Astrocyte (in vitro differentiated cells and primary cell): ENCODE data around the gene SLC43A1.

ENCODE experiments used
- EZH2 ChIP-seq: IDR thresholded peaks from 2 replicates; pipeline ENCODE4 v1.6.1; 2012; ENCODE audit warnings: mild to moderate bottlenecking, low read length, inconsistent platforms; ENCODE audit not compliant: insufficient read depth
- TF ChIP-seq, protein P1 (sequence below): IDR thresholded peaks from 2 replicates; pipeline ENCODE4 v1.5.1; 2011; ENCODE audit warnings: low read depth, mild to moderate bottlenecking, inconsistent platforms, low read length, moderate library complexity; ENCODE audit not compliant: insufficient read depth

DNA sequence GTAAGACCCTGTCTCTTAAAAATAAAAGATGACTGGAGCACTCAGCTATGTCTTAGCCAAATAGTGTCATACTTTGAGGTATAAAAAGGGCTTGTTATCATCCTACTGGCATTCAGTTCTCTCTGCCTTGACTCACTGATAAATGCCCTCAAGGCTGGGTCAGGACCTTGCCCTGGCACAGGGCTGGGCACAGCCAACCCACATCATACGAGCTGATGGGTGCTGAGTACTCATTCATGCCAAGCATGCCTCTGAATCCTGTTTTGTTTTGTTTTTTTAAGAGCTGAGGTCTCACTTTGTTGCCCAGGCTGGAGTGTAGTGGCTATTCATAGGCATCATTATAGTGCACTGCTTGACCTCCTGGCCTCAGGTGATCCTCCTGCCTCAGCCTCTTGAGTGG, 23.8 kb upstream of the SLC43A1 start:
- TF ChIP-seq, protein P1, sequence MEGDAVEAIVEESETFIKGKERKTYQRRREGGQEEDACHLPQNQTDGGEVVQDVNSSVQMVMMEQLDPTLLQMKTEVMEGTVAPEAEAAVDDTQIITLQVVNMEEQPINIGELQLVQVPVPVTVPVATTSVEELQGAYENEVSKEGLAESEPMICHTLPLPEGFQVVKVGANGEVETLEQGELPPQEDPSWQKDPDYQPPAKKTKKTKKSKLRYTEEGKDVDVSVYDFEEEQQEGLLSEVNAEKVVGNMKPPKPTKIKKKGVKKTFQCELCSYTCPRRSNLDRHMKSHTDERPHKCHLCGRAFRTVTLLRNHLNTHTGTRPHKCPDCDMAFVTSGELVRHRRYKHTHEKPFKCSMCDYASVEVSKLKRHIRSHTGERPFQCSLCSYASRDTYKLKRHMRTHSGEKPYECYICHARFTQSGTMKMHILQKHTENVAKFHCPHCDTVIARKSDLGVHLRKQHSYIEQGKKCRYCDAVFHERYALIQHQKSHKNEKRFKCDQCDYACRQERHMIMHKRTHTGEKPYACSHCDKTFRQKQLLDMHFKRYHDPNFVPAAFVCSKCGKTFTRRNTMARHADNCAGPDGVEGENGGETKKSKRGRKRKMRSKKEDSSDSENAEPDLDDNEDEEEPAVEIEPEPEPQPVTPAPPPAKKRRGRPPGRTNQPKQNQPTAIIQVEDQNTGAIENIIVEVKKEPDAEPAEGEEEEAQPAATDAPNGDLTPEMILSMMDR = no peak
- TF ChIP-seq EZH2 = no peak
